Ammon's horn (tissue), 1 donor: ENCODE results near the gene CLEC1A.

Experiments used
- DNase-seq: peaks from one replicate; pipeline ENCODE4 v3.0.0-alpha.2; 2016; ENCODE audit warnings: low spot score

CLEC1A gene

DNA sequence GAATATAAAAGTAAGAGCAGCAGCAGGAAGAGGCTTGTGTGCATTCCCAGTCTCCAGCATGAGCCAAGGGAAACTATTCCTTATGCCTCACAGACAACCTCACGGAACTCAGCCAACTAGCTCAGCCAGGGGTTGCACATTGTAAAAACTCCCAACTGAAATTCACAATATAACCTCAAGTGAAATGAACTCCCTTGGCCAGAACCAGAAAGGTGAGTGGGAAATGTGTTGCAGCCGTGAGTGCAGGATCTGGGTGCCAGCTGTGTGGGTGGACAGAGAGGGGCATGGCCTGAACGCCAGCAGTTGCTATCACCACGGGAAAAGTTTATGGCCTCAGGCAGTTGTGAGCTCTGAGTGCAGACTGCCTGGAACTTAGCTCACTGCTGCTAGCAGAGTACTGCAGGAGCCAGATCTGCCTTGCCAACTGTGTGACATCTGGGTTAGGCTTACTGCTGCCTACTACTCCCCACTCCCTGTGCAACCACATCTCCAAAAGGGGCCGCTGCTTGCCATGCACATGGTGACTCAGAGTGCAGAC, 2.3 kb upstream of the CLEC1A start:
- DNase-seq = peak; percentile 32

DNA sequence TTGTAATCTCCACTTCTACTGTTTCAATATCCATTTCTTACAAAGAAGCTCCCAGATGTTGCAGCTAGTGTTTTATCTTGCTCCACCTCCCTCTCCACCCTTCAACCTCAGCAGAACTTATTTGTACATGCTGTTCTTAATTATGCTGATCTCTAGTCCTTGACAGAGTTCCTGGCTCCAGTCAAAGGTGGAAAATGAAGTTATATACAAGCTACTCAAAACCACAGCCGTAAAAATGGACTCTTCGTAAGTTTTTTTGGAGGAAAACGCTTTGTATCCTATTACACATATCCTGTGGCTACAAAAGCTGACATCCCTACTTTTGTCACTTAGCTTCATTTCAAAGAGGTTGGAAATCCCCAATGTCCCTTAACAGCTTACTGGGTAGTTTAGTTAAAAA, 1.3 kb downstream of the CLEC1A start:
- DNase-seq = no peak

DNA sequence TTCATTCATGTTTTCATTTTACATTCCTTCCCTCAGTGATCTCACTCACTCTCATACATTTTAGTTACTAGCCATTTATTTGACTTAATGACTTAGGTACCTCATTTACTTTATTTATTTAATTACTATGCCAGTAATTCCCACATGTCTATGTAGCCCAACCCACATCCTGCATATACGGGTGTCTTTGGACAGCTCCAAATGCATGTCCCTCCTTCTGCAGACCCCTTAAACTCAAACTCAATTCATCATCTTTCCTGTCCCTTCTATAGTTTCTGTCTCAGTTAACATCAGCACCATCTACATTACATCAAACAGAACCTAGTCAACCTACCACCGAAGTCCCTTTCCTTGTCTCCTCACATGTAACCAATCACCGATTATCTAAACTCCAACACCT, 2.8 kb downstream of the CLEC1A start:
- DNase-seq = no peak

DNA sequence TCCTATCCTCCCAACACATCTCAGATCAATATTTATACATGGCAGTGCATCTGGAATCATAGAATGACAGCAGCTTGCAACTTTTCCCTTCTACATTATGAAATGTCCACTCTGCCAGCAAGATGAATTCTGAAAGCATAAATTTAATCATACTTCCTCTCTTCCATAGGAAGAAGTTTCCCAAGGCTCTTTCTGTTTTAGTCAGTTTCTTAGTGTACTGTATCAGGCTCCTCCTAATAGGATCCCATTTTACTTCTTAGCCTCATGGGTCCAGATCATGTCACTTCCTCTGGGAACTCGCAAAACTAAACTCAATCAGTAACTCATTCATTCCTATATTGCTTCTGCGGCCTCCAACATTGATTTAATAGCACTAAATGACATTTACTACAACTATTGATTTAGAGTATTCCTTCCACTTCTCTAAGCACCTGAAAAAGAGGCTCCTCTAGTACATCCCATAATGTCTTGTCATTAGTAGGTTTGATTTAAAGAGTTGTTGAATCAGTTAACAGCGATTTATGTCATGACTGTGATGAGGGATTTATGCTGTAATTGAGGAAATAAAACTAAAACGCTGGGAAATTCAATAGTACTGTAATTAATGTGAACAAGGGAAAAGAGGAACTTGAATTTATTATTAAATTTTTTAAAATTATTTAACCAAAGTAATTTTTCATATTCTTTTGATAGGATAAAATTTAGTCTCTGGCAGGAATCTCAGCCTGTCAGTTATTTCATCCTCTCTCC, 4.0 kb downstream of the CLEC1A start:
- no peak for DNase-seq

DNA sequence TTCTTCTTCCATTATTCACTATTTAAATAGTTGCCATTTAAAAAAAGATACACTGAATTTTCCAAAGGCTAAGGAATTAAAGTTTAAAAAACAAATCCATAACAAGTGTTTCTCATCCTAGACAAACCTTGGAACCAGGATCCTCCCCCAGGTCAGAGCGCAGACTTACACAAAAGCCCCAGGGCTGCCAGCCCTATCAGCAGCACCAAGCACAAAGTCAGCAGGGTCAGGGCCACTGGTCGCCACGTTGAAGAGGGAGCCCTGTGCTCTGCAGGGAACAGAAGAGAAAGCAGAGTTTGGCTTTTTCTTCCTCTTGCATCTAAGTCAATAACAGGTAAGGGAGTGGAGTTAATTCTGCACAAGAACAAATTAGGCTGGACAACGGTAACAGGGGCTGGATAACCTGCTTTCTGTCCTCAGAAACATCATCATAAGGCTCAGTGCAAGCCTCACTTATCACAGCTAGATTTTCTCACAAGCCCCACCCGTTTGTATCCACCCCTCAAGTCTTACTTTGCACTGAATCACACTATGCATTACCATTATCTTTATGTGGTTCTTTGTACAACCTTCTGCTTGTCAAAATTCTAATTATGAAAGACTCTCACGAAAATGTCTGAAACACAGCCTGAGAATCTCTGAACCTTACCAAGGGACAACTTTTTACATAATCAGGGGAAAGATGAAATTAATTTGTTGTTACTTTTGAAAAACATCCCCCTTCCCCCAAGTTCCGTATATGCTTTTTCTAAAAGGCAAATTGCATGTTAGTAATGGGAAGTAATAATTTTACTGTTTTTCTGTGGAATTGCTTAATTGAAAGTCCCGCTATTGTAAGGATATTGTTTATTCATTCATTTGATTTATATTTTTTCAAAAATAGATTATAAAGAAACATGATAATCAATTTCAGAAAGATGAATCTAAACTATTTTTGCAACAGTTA, 9.6 kb downstream of the CLEC1A start:
- DNase-seq = no peak

DNA sequence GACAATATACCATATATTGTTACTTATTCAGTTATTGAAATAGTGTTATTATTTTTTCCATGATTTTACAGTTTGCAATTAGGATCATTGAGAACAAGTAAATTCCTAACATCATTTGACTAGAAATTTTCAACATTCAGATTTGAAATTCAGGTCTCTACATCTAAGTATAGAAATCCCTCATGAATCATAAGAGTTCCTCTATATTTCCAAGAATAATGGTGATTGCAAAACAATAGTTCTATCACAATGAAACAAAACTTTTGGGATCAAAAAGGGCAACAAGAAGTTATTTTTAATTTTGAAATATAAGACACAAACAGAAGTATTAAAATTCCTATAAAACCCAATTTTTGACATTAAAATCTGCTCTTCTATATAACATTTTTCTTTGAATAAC, 10.8 kb downstream of the CLEC1A start:
- DNase-seq = no peak

DNA sequence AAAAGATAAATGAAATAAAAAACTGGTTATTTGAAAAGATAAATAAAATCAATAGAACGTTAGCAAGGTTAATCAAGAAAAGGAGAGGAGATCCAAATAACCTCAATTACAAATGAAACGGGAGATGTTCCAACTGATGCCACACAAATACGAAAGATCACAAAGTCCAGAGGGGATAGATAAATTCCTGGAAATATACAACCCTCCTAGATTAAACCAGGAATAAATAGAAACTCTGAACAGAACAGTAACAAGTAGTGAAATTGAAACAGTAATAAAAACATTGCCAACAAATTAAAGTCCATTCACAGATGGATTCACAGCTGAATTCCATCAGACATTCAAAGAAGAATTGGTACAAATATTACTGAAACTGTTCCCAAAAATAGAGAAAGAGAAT, 12.4 kb downstream of the CLEC1A start:
- no peak for DNase-seq

DNA sequence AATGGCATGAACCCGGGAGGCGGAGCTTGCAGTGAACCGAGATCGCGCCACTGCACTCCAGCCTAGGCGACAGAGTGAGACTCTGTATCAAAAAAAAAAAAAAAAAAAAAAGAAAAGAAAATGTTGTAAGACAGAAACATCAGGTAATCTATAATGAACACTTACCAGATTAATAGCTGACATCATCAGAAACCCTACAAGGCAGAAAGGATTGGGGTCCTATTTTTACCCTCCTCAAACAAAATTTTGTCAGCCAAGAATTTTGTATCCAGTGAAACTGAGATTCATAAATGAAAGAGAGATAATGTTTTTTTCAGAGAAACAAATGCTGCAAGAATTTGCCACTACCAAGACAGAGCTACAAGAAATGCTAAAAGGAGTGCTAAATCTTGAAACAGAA, 14.1 kb downstream of the CLEC1A start:
- no peak for DNase-seq

DNA sequence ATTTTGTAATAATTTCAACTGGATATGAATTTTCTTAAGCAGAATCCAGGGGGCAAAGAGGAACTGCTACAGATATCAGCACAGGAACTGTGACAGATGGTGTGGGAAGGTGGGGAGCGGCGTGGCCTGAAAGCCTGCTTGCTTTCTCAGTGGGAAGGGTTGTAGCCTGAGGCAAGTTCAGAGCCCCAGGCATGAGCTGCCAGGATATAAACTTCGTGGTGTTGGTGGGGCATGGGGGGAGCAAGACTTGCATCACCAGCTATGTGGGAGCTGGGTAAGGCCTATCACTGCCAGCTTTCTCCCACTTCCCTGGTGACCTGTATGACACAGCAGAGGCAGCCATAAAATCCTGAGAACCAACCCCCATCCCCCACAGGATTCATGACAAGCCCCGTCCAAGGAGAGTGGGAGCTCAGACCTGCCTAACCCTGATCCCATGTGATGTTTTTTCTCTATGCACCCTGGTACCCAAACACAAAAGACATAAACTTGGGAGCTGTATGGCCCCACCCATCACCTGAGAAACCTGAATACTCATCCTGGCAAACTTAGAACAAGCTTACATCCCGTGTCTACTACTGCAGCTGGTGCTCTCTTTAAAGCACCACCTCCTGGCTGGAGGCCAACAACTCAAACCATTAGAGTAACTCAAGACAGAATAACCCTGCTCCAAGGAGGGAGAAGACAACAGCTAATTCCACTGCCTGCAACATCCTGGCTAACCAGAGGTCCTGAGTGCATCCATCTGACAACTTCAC, 16.5 kb downstream of the CLEC1A start:
- DNase-seq = no peak

DNA sequence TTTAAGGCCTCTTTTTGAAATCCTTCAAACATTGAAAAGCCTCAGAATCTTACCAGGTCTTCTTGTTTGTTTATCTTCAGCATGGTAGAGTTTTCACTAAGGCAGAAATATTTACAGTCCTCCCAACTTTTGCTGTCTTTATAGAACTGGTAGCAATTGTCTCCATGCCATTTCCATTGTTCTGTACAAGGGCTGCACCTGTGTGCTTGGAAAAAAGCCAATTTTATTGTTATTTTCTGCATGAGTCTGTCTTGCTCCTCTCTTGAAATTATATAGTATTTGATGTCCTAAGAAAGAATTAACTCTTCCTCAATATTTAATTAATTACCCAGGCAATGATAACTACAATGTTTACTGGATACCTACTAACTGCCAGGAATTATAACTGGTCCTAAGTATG, 23.3 kb downstream of the CLEC1A start:
- no peak for DNase-seq

DNA sequence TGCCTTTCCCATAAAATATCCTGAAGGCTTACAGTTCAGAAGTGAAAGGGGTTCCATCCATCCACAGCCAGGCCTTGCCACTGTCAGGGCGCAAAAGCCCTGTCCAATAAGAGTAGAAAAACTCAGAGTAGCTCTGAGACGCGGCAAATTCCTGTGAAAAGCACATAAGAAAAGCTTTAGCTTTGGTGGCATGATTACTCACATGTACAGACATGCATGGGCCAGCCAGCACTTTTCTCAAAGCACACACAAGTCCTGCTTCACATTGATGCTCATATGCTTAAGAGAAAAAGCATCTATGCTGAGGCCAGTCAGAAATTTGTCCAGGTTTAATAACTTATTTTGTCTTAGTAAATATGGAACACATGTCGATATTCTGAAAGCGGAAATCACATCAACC, 25.5 kb downstream of the CLEC1A start:
- DNase-seq = no peak

DNA sequence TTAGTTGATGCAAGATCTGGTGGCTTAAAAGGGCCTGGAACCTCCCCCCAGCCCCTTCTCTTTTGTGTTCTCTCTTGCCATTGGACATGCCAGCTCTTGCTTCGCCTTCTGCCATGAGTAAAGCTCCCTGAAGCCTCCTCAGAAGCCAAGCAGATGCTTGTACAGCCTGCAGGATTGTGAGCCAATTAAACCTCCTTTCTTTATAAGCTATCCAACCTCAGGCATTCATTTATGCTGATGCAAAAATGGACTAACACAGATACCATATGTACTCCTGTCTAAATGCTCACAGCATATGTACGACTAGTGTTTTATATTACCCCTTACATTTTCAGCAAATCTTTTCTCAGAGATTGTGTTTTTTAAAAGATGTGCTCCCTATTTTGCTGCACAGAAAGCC, 26.7 kb downstream of the CLEC1A start:
- no peak for DNase-seq

DNA sequence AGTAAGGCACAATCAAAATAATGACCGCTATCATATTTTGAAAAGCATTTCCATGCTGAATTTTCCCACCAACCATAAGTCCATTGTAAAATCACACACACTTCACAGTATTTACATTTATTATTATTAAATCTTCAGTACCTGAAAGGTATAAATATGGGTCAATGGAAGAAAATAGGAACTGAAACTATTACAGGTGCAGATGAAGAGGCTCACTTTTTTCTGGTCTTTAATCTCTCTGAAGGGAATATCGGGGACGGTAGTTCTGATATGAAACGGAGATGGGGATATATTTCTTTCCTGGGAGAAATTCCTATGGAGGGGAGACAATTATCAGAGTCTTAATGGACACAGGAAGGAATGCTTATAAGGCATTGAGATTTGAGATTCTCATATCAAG, 28.4 kb downstream of the CLEC1A start:
- no peak for DNase-seq

DNA sequence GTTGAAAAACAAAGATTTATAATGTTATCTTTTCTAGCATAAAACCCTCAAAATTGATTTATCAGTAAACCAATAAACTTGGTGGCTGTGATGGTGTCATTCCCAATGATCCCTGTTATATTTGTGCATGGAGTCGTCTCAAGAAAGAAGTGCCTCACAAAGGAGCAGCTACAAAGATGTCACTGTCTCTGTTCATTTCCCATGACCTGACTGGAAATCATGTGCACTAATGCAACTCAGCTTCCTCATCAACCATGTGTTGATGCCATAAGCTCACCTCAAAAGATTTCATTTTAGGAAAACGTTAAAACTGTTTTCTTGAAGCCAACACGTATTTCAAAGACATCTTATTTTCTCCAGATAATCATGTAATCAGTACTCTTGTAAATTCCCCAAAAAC, 28.8 kb downstream of the CLEC1A start:
- DNase-seq = no peak

DNA sequence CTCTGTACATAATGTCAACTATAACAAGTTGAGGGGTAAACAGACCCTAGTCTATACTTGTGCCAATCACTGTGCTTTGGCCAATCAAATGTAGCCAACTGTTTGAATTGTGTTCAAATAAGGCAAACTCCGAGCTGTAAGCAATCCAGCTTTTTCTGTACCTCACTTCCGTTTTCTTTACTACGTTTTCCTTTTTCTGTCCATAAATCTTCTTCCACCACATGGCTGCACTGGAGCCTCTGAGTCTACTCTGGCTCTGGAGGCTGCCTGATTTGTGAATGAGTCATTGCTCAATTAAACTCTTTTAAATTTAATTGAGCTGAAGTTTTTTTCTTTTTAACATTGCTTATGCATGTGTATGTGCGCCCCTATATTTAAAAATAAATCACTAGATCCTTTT, 29.7 kb downstream of the CLEC1A start:
- no peak for DNase-seq

DNA sequence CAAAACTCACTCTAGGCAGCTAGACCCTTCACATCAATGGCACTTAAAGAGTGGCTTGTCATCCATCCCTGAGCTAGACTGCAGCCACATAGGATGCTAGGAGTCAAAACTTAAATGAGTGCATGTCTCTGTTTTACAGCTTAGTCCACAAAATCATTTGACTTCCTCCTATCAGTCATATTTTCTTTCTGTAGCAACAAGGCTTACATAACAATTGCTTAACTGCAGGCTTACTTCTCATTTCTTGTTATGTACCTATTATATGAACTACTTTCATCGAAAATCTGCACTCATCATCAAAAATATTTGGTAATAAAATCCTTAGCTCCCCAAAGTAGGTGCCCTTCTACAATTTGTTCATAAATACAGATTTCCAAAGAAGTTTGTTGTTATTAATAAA, 30.1 kb downstream of the CLEC1A start:
- DNase-seq = no peak

DNA sequence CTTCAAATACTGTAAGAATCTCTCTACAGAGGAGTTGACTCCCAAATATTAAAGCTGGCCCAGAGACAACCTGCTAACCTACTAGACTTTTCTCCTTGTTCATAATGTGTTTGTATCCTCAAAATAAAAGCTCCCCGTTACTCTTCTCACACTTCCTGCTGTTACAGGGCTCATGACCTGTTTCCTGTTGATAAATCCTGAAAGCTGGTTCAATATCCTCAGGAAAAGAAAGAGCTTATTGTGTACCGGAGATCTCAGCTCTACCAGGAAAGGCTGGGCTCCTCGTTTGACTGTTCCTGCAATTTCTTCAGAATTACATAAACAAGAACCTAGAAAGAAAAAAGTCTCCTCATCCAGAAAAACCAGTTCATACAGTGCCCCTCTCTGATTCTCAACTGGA, 30.8 kb downstream of the CLEC1A start:
- no peak for DNase-seq

DNA sequence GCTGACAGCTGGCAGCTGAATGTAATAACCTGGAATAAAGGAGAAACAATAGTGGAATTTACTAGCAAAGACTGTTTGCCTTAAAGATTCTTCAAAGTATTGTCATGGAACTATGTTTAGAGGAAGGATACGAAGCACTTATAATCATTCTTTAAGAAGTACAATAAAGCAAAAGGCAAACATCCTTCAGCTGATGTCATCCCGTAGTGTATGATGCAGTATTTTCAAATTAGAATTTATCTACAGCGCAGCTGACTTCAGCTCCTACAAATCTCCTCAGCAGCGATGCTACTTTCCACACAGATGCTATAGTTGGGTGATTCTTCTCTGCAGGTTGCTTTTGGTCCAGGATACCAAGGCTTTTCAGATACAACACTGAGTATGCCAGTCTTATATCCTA, 31.5 kb downstream of the CLEC1A start:
- DNase-seq = no peak

DNA sequence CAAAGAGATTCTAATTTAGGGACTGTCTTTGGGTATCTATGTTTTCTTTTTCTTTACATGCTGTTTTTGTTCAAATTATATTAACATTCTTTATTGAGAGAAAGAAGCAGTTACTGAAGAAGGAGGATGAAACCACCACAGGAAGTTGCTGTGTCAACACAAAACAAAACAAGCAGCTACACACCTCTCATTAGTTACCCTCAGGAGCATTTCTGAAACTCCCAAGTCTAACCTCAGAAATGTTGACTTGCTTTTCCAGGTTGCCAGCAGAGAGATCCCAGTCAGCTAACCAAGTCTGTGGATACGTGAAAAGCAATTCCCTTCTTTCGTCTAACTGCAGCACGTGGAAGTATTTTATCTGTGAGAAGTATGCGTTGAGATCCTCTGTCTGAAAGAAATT, 33.5 kb downstream of the CLEC1A start:
- no peak for DNase-seq

DNA sequence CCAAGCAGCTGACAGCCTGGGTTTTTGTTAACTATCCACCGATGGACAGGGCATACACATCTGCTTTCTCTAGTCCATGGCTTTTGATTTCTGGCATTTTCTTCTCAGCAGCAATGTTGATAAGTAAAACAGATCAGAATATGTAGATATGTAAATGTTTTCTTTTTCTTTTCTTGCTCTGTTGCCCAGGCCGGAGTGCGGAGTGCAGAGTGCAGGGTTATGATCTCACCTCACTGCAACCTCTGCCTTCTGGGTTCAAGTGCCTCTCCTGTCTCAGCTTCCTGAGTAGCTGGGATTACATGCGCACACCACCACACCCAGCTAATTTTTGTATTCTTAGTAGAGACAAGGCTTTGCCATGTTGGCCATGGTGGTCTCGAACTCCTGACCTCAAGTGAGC, 40.4 kb downstream of the CLEC1A start:
- no peak for DNase-seq

DNA sequence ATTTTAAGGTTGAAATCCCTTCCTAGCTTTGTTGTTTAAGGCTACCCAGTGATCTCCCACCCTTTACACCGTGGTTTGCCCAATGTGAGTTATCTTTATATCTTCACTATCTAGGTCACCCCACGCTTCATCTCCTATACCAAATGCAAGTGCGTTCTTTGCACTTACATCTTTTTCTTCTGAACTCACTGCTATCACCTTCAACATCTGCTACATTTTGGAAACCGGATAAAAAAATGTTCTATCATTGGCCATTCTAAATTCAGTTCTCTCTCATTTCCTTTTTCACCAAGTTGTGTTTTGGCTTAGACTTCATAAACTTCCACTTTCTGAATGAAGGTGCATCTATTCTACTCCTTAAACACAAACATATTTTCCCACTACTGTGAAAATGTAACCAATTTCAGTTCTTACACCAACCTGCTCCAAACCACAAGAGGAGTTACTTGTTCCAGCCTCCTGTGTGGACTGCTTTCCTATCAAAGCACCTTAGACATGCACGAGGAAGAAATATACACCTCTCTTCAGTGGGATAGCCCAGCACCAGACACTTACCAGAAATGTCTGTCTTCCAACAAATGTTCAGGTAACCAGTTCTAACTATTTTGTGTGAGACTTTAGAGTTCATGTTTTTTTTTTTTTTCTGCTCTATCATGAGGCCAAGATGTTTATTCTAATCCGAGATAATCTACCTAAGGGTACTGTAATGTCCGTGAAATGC, 46.4 kb downstream of the CLEC1A start:
- no peak for DNase-seq

DNA sequence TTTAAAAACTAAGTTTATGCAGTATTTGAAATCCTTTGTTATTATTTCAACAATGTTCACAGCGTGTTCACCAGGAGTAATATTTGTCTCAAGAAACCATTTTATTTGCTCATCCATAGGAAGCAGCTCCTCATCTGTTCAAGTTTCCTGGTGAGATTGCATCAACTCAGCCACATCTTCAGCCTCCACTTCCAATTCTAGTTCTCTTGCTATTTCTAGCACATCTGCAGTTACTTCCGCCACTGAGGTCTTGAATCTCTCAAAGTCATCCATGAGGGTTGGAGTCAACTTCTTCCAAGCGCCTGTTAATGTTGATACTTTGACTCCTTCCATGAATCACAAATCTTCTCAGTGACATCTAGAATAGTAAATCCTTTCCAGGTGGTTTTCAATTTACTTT, 50.3 kb downstream of the CLEC1A start:
- DNase-seq = peak; percentile 58
